Right cardiac atrium (tissue), 5 donors: ENCODE data around the gene ENC1. TPM values are rescaled to one million over a fixed set of nuclear protein-coding genes. Genes with fewer than 3 reads are reported as not detected.

ENCODE experiments used
- ATAC-seq, 2 donors: fragments of 200-7000 bp; cut with Tn5 transposase; one replicate each; pipeline versions ENCODE4 v1.8.0 to v1.9.1; 2020; ENCODE audit warnings: moderate library complexity in 2 of 2, mild to moderate bottlenecking in 1 of 2
- DNase-seq, 3 donors: peaks; one replicate each; pipeline ENCODE4 v3.0.0-alpha.2; 2020
- H3K27ac ChIP-seq: one replicate; pipeline ENCODE4 v1.5.1; 2013; ENCODE audit warnings: mild to moderate bottlenecking, low read length, control low read depth, moderate library complexity
- H3K27me3 ChIP-seq: one replicate; pipeline ENCODE4 v1.6.1; 2013; ENCODE audit not compliant: control insufficient read depth, insufficient read depth
- H3K4me1 ChIP-seq: one replicate; pipeline ENCODE4 v1.6.1; 2013; ENCODE audit warnings: low read length; ENCODE audit not compliant: control insufficient read depth, insufficient read depth
- H3K4me3 ChIP-seq: one replicate; pipeline ENCODE4 v1.5.1; 2013; ENCODE audit warnings: low read length, control low read depth
- H3K9me3 ChIP-seq: one replicate; pipeline ENCODE4 v1.6.1; 2013; ENCODE audit warnings: low read length; ENCODE audit not compliant: control insufficient read depth
- WGBS: extraction: QIAGEN DNeasy Blood & Tissue Kit; methylation state at CpG from one replicate; pipeline ENCODE4 v1.1.7; 2013; 5-methylcytosine and 5-hydroxymethylcytosine counted together
- intact Hi-C, 4 donors: fragments of 100-400 bp; cut with DNase I; formaldehyde crosslinking; loops; one replicate each; pipeline versions ENCODE4 v1.11.0 to v1.14.0; 2022 to 2023
- polyA plus RNA-seq: library from polyadenylated mRNA; stranded (reverse); fragments of 200-250 nt; gene quantifications from one replicate; pipeline ENCODE4 v1.2.3, GENCODE V29; 2013
- total RNA-seq, 4 donors: library from RNA; stranded (reverse); fragmentation: NEBNext Ultra II Directional; extraction: Animal tissue kit (Norgen Biotek cat#: 25700); gene quantifications; one replicate each; pipeline ENCODE4 v1.2.1, GENCODE V29; 2021
- donor health status: healthy with polysubstance abuse.
- donor health status: DM: no; HTN: yes; CAD: no.
- donor health status: DM: no; HTN: no; CAD: no.
- donor health status: DM: no; HTN: yes; CAD: no; lungs with severe emphysema.
- donor health status: DM: yes; HTN: yes; CAD: no.

Gene ENC1
- total and polyA plus RNA-seq, 5 donors = 2.9 to 14.9 (median 5.7) TPM

- DNase-seq = no peak
- 69% methylated on average over 4 of the region's 4 CpGs for WGBS
- intact Hi-C loops = no loop called here
- Histone ChIP-seq H3K4me1 (peaks cover 3% of the 10 kb centered on the region), H3K27ac (no peak overlapping the region), H3K27me3 (no peaks in the 10 kb centered on the region), H3K4me3 (no peak overlapping the region), H3K9me3 (no peaks in the 10 kb centered on the region)
- no peak for ATAC-seq
Measured at GRCh38 chr5:74582853-74583252, 57.7 kb downstream of the ENC1 start.

- intact Hi-C loops = no loop called here
- ATAC-seq = no peak
- no peaks in the 10 kb centered on the region for H3K9me3 ChIP-seq
- DNase-seq = no peak
- H3K27ac ChIP-seq = no peak overlapping the region
- H3K4me3 ChIP-seq = no peak overlapping the region
- 95% methylated on average over 4 of the region's 4 CpGs for WGBS
- H3K27me3 ChIP-seq = no peaks in the 10 kb centered on the region
- H3K4me1 ChIP-seq = peaks cover 5% of the 10 kb centered on the region
Measured at GRCh38 chr5:74581988-74582365, 58.6 kb downstream of the ENC1 start.

GRCh38 chr5:74580729-74581109, 59.8 kb downstream of the ENC1 start:
- Histone ChIP-seq H3K9me3 (no peaks in the 10 kb centered on the region), H3K27ac (no peak overlapping the region), H3K4me1 (peaks cover 6% of the 10 kb centered on the region), H3K4me3 (no peak overlapping the region), H3K27me3 (no peaks in the 10 kb centered on the region)
- intact Hi-C loops = no loop called here
- no peak for ATAC-seq
- DNase-seq = no peak
- 92% methylated on average over 3 of the region's 3 CpGs for WGBS

DNA sequence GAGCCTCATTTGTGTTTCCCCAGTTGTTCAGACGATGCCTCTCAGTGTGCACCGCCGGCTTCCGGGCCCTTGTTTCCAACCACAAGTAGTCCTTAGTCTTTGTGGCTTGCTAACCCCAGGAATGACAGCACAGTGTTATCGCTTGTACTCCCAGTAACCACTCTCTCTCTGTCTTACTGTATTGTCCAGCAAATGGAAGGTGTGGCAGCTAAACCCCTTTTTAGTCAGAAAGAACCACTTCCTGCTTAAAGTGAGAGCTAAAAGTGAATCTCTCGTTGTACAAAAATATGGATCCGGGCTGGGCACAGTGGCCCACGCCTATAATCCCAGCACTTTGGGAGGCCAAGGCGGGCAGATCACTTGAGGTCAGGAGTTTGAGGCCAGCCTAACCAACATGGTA, 61.3 kb downstream of the ENC1 start:
- H3K9me3 ChIP-seq = no peaks in the 10 kb centered on the region
- no peak overlapping the region for H3K27ac ChIP-seq
- no peaks in the 10 kb centered on the region for H3K27me3 ChIP-seq
- ATAC-seq = no peak
- no peak for DNase-seq
- intact Hi-C loops = no loop called here
- H3K4me1 ChIP-seq = peaks cover 6% of the 10 kb centered on the region
- H3K4me3 ChIP-seq = no peak overlapping the region
- WGBS = 82% methylated on average over 9 of the region's 9 CpGs

DNA sequence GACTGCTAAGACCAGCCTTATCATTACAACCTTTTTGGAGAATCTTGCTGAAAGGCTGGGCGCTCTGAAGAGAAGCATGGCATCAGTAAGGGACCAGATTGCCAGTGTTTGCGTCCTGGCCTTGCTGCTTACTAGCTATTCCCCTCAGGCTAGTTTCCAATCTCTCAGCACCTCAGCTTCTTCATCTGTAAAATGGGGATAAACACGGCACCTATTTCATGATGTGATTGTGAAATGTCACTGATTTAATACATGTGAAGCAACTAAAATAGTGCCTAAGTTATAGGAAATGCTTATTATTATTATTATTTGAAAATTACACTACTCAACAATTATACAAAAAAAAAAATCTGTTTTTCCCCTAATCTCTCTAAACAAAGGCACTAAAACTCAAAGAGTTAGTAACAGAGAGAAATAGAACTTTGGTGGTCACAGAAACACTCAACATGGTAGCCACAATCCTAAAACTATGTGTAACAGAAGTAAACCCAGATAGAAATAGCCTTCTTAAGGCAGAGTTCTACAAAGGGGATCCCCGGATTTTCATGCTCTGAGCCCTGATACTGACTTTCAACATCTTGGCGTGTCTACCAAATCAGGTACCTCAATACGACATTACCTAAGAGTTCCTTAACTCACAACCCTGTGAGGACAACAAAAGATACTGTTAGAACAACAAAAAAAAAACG, 62.0 kb downstream of the ENC1 start:
- WGBS = 94% methylated on average over 7 of the region's 7 CpGs
- Histone ChIP-seq H3K9me3 (no peaks in the 10 kb centered on the region), H3K4me3 (no peak overlapping the region), H3K4me1 (peaks cover 6% of the 10 kb centered on the region), H3K27me3 (no peaks in the 10 kb centered on the region), H3K27ac (no peak overlapping the region)
- DNase-seq = no peak
- intact Hi-C loops = no loop called here
- ATAC-seq = no peak

Other genes starting within 250 kb of the ENC1 start
- gene HEXB, start 44.5 kb upstream of the ENC1 start, total RNA-seq = 10 to 100 TPM; 76.7 to 84.3 (median 81.7) TPM
- gene HEXB, start 44.5 kb upstream of the ENC1 start, polyA plus RNA-seq = 63.0 TPM
- 10 to 100 TPM; 21.6 to 41.1 (median 33.7) TPM for gene GFM2, start 126.4 kb upstream of the ENC1 start, total RNA-seq
- gene GFM2, start 126.4 kb upstream of the ENC1 start, polyA plus RNA-seq = 37.2 TPM
- gene NSA2, start 126.5 kb upstream of the ENC1 start, total RNA-seq = 10 to 100 TPM; 46.8 to 81.8 (median 61.1) TPM
- gene NSA2, start 126.5 kb upstream of the ENC1 start, polyA plus RNA-seq = 73.8 TPM
- 1 to 10 TPM; 6.8 to 8.9 (median 7.8) TPM for gene FAM169A, start 225.7 kb upstream of the ENC1 start, total RNA-seq
- 1.9 TPM for gene FAM169A, start 225.7 kb upstream of the ENC1 start, polyA plus RNA-seq